ENCODE data around the gene TTLL1.

TTLL1 gene

GRCh38 chr22:43088984-43089717 is at the start of gene TTLL1:
TSS of gene TTLL1 (minus strand) at chr22:43089391. CDS start at chr22:43075586, 13,805 bp downstream.
- no peak for FAIRE-seq

GRCh38 chr22:43136801-43137200 is 47.6 kb upstream of the TTLL1 start:
- no peak for FAIRE-seq
- no peak for DNase-seq (ENCODE audit: low spot score)

More at GRCh38 chr22:43088984-43089717, at the start of gene TTLL1:
- peak; percentile 74 for DNase-seq (ENCODE audit: low spot score)

GRCh38 chr22:43136255-43136654 is 47.1 kb upstream of the TTLL1 start:
- DNase-seq (ENCODE audit: low spot score): no peak
- FAIRE-seq: no peak

GRCh38 chr22:43135565-43135964 is 46.4 kb upstream of the TTLL1 start:
- no peak for FAIRE-seq
- no peak for DNase-seq (ENCODE audit: low spot score)

GRCh38 chr22:43134553-43134952 is 45.4 kb upstream of the TTLL1 start:
- FAIRE-seq (no peak), DNase-seq (ENCODE audit: low spot score) (no peak)

GRCh38 chr22:43133401-43133800 is 44.2 kb upstream of the TTLL1 start:
- no peak for FAIRE-seq
- DNase-seq (ENCODE audit: low spot score): no peak

- FAIRE-seq: no peak
- no peak for DNase-seq (ENCODE audit: low spot score)
Observed at GRCh38 chr22:43131773-43132501, 42.7 kb upstream of the TTLL1 start.

GRCh38 chr22:43129426-43130425 is 40.5 kb upstream of the TTLL1 start:
- DNase-seq (ENCODE audit: low spot score) (no peak), FAIRE-seq (no peak)

GRCh38 chr22:43128928-43129424 is 39.8 kb upstream of the TTLL1 start:
- FAIRE-seq: no peak
- no peak for DNase-seq (ENCODE audit: low spot score)

GRCh38 chr22:43128116-43128515 is 38.9 kb upstream of the TTLL1 start:
- no peak for FAIRE-seq
- DNase-seq (ENCODE audit: low spot score): no peak

- no peak for DNase-seq (ENCODE audit: low spot score)
- no peak for FAIRE-seq
Observed at GRCh38 chr22:43127166-43127908, 38.1 kb upstream of the TTLL1 start.

- FAIRE-seq (peak; percentile 70), DNase-seq (ENCODE audit: low spot score) (peak; percentile 85)
Observed at GRCh38 chr22:43126501-43127165, 37.4 kb upstream of the TTLL1 start.

GRCh38 chr22:43118953-43119458 is 29.8 kb upstream of the TTLL1 start:
- FAIRE-seq: no peak
- no peak for DNase-seq (ENCODE audit: low spot score)

- FAIRE-seq: no peak
- DNase-seq (ENCODE audit: low spot score): no peak
Observed at GRCh38 chr22:43118024-43118849, 29.0 kb upstream of the TTLL1 start.

GRCh38 chr22:43116932-43117331 is 27.7 kb upstream of the TTLL1 start:
- FAIRE-seq (no peak), DNase-seq (ENCODE audit: low spot score) (no peak)

- no peak for FAIRE-seq
- no peak for DNase-seq (ENCODE audit: low spot score)
Observed at GRCh38 chr22:43114958-43115357, 25.8 kb upstream of the TTLL1 start.

- FAIRE-seq (no peak), DNase-seq (ENCODE audit: low spot score) (no peak)
Observed at GRCh38 chr22:43113526-43114251, 24.5 kb upstream of the TTLL1 start.

- FAIRE-seq: no peak
Observed at GRCh38 chr22:43110927-43111623, 21.9 kb upstream of the TTLL1 start.

More at GRCh38 chr22:43110927-43111623, 21.9 kb upstream of the TTLL1 start:
- no peak for DNase-seq (ENCODE audit: low spot score)
